Type B pancreatic cell (in vitro differentiated cells): ENCODE data around the gene TUBA1A. TPM values are rescaled to one million over a fixed set of nuclear protein-coding genes. Genes with fewer than 3 reads are reported as not detected.
"Not testable (repeated sequence)": the region's sequence is repeated elsewhere in the genome, so short reads cannot be mapped to it uniquely, and the experiment has no call there.

ENCODE experiments used
- DNase-seq: peaks from one replicate; pipeline ENCODE4 v3.0.0; 2021; ENCODE audit warnings: mixed read lengths; ENCODE audit not compliant: unreplicated experiment; ENCODE audit errors: extremely low spot score
- H3K27ac Mint-ChIP-seq: 2 replicates; pipeline ENCODE4 v1.8.0; 2021; ENCODE audit warnings: mild to moderate bottlenecking, mixed read lengths
- H3K27me3 Mint-ChIP-seq: 2 replicates; pipeline ENCODE4 v1.8.0; 2021; ENCODE audit warnings: mixed read lengths
- H3K36me3 Mint-ChIP-seq: 2 replicates; pipeline ENCODE4 v1.8.0; 2021; ENCODE audit warnings: mixed read lengths
- H3K4me1 Mint-ChIP-seq: one replicate; pipeline ENCODE4 v1.8.0; 2021; ENCODE audit warnings: mixed read lengths; ENCODE audit not compliant: unreplicated experiment
- H3K4me3 Mint-ChIP-seq: 2 replicates; pipeline ENCODE4 v1.8.0; 2021; ENCODE audit warnings: mild to moderate bottlenecking, mixed read lengths
- H3K9me3 Mint-ChIP-seq: 2 replicates; pipeline ENCODE4 v1.8.0; 2021; ENCODE audit warnings: mixed read lengths
- total RNA-seq: library from RNA; stranded (reverse); gene quantifications from 2 replicates; pipeline ENCODE4 v1.2.1, GENCODE V29; 2021; ENCODE audit warnings: low replicate concordance
- TF ChIP-seq, protein P1 (sequence below): fragments of 200-600 bp; sonication (generic); conservative IDR thresholded peaks from 2 replicates; pipeline ENCODE4 v1.5.0; 2021; ENCODE audit warnings: antibody characterized with exemption, mild to moderate bottlenecking

The TUBA1A gene
- total RNA-seq, 1 donor from 2014 or later = 489 TPM

DNA sequence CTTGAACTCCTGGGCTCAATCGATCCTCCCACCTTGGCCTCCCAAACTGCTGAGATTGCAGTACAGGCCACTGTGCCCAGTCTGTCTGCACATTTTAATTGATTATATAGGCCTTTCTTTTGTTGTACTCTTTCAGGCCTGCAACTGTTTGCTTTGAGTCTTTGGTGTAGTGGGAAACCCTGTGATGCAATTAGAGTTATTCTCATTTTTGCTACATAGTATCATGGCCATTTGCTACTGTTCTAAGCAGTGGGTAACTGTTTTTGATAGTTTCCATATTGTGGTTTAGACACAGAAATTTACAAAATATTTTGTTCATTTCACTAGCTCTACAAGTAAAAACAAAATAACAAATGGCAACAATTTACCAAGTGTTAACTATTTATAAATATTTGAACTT, 51.4 kb downstream of the TUBA1A start:
- Mint-ChIP-seq H3K4me1 (peaks cover 9% of the 10 kb centered on the region), H3K36me3 (no peaks in the 10 kb centered on the region), H3K27me3 (no peaks in the 10 kb centered on the region), H3K27ac (peak overlapping the region; percentile 39), H3K9me3 (no peaks in the 10 kb centered on the region), H3K4me3 (no peak overlapping the region)
- TF ChIP-seq, protein P1, sequence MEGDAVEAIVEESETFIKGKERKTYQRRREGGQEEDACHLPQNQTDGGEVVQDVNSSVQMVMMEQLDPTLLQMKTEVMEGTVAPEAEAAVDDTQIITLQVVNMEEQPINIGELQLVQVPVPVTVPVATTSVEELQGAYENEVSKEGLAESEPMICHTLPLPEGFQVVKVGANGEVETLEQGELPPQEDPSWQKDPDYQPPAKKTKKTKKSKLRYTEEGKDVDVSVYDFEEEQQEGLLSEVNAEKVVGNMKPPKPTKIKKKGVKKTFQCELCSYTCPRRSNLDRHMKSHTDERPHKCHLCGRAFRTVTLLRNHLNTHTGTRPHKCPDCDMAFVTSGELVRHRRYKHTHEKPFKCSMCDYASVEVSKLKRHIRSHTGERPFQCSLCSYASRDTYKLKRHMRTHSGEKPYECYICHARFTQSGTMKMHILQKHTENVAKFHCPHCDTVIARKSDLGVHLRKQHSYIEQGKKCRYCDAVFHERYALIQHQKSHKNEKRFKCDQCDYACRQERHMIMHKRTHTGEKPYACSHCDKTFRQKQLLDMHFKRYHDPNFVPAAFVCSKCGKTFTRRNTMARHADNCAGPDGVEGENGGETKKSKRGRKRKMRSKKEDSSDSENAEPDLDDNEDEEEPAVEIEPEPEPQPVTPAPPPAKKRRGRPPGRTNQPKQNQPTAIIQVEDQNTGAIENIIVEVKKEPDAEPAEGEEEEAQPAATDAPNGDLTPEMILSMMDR = no peak
- no peak for DNase-seq

DNA sequence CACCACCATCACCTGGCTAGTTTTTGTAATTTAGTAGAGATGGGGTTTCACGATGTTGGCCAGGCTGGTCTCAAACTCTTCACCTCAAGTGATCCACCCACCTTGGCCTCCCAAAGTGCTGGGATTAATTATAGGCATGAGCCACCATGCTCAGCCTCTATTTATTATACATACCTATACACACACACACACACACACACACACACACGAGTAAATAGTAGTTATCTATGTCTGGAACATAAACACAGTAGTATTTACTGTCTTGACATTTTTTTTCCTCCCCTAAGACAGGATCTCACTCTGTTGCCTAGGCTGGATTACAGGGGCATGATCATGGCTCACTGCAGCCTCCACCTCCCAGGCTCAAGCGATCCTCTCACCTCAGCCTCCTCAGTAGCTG, 51.9 kb downstream of the TUBA1A start:
- H3K27ac Mint-ChIP-seq = peak overlapping the region; percentile 39
- H3K4me1 Mint-ChIP-seq = peaks cover 14% of the 10 kb centered on the region
- not testable (repeated sequence) for H3K9me3 Mint-ChIP-seq, DNase-seq, H3K36me3 Mint-ChIP-seq, H3K27me3 Mint-ChIP-seq, H3K4me3 Mint-ChIP-seq

Other genes starting within 250 kb of the TUBA1A start
- 161 and 168 TPM in 2 replicates for gene ARF3, start 231.6 kb downstream of the TUBA1A start, total RNA-seq
- gene WNT10B, start 217.3 kb downstream of the TUBA1A start, total RNA-seq = 6.2 and 6.3 TPM in 2 replicates
- gene WNT1, start 210.8 kb downstream of the TUBA1A start, total RNA-seq = 28.9 TPM in 1 of 2 replicates, not detected in the other
- gene DDN, start 189.7 kb downstream of the TUBA1A start, total RNA-seq = 0.45 and 8.8 TPM in 2 replicates
- 58.7 and 66.3 TPM in 2 replicates for gene PRKAG1, start 170.3 kb downstream of the TUBA1A start, total RNA-seq
- 95.4 and 97.6 TPM in 2 replicates for gene KMT2D, start 128.3 kb downstream of the TUBA1A start, total RNA-seq
- 0.88 and 1.8 TPM in 2 replicates for gene RHEBL1, start 119.1 kb downstream of the TUBA1A start, total RNA-seq
- gene DHH, start 94.3 kb downstream of the TUBA1A start, total RNA-seq = 0.56 TPM in 1 of 2 replicates, not detected in the other
- 101 and 105 TPM in 2 replicates for gene LMBR1L, start 78.2 kb downstream of the TUBA1A start, total RNA-seq
- 664 and 1,458 TPM in 2 replicates for gene TUBA1B, start 57.7 kb downstream of the TUBA1A start, total RNA-seq
- gene TUBA1C, start 76.0 kb upstream of the TUBA1A start, total RNA-seq = 187 and 221 TPM in 2 replicates
- 1.8 and 7.3 TPM in 2 replicates for gene PRPH, start 106.1 kb upstream of the TUBA1A start, total RNA-seq
- gene TROAP, start 134.2 kb upstream of the TUBA1A start, total RNA-seq = 21.7 and 66.3 TPM in 2 replicates
- 0.17 and 1.2 TPM in 2 replicates for gene C1QL4, start 148.1 kb upstream of the TUBA1A start, total RNA-seq
- 3.6 and 5.0 TPM in 2 replicates for gene DNAJC22, start 157.8 kb upstream of the TUBA1A start, total RNA-seq
- 32.0 and 40.3 TPM in 2 replicates for gene SPATS2, start 178.4 kb upstream of the TUBA1A start, total RNA-seq